Astrocyte (in vitro differentiated cells and primary cell): ENCODE data around the gene SPAST. TPM values are rescaled to one million over a fixed set of nuclear protein-coding genes. Genes with fewer than 3 reads are reported as not detected.
"Not testable (repeated sequence)": the region's sequence is repeated elsewhere in the genome, so short reads cannot be mapped to it uniquely, and the experiment has no call there.

ENCODE experiments used
- DNase-seq: peaks from one replicate; pipeline ENCODE4 v3.0.0-alpha.2; 2010; ENCODE audit warnings: low read depth
- FAIRE-seq: peaks from 2 replicates; lab custom pipeline; 2011; peaks lifted over from hg19 to GRCh38; lab: Jason Lieb, UNC
- H2AFZ ChIP-seq: 2 replicates; pipeline ENCODE4 v1.6.0; 2012; ENCODE audit warnings: low read depth, low read length, inconsistent platforms
- H3K27ac ChIP-seq: 2 replicates; pipeline ENCODE4 v1.5.1; 2011; ENCODE audit warnings: low read depth, low read length, inconsistent platforms
- H3K27me3 ChIP-seq: 2 replicates; pipeline ENCODE4 v1.6.0; 2011; ENCODE audit warnings: low read length, inconsistent platforms; ENCODE audit not compliant: insufficient read depth
- H3K36me3 ChIP-seq: 2 replicates; pipeline ENCODE4 v1.5.1; 2011; ENCODE audit warnings: low read length, inconsistent platforms; ENCODE audit not compliant: insufficient read depth
- H3K4me1 ChIP-seq: 2 replicates; pipeline ENCODE4 v1.5.1; 2011; ENCODE audit warnings: low read length, inconsistent platforms; ENCODE audit not compliant: insufficient read depth
- H3K4me2 ChIP-seq: 2 replicates; pipeline ENCODE4 v1.6.0; 2012; ENCODE audit warnings: low read length, inconsistent platforms
- H3K4me3 ChIP-seq: 2 replicates; pipeline ENCODE4 v1.5.1; 2011; ENCODE audit warnings: low read depth, mild to moderate bottlenecking, low read length, inconsistent platforms; ENCODE audit not compliant: insufficient read depth
- H3K79me2 ChIP-seq: 2 replicates; pipeline ENCODE4 v1.6.0; 2012; ENCODE audit warnings: mild to moderate bottlenecking, low read length, inconsistent platforms; ENCODE audit not compliant: insufficient read depth
- H3K9ac ChIP-seq: 2 replicates; pipeline ENCODE4 v1.6.0; 2012; ENCODE audit warnings: mild to moderate bottlenecking, low read length, inconsistent platforms
- H3K9me3 ChIP-seq: 2 replicates; pipeline ENCODE4 v1.5.1; 2012; ENCODE audit warnings: low read depth, mild to moderate bottlenecking, low read length, inconsistent platforms; ENCODE audit not compliant: insufficient read depth
- H4K20me1 ChIP-seq: 2 replicates; pipeline ENCODE4 v1.6.0; 2012; ENCODE audit warnings: low read length, inconsistent platforms; ENCODE audit not compliant: insufficient read depth
- H3K27ac Mint-ChIP-seq: one replicate; pipeline ENCODE4 v1.8.0; 2021; ENCODE audit warnings: mild to moderate bottlenecking, mixed read lengths; ENCODE audit not compliant: unreplicated experiment
- H3K27me3 Mint-ChIP-seq: one replicate; pipeline ENCODE4 v1.8.0; 2021; ENCODE audit warnings: low read depth, mixed read lengths; ENCODE audit not compliant: unreplicated experiment
- H3K36me3 Mint-ChIP-seq: one replicate; pipeline ENCODE4 v1.8.0; 2021; ENCODE audit warnings: low read depth, mixed read lengths; ENCODE audit not compliant: unreplicated experiment
- H3K4me1 Mint-ChIP-seq: one replicate; pipeline ENCODE4 v1.8.0; 2021; ENCODE audit warnings: low read depth, mixed read lengths; ENCODE audit not compliant: unreplicated experiment
- H3K4me3 Mint-ChIP-seq: one replicate; pipeline ENCODE4 v1.8.0; 2021; ENCODE audit warnings: mild to moderate bottlenecking, moderate library complexity, mixed read lengths; ENCODE audit not compliant: unreplicated experiment
- H3K9me3 Mint-ChIP-seq: one replicate; pipeline ENCODE4 v1.8.0; 2021; ENCODE audit warnings: mild to moderate bottlenecking, mixed read lengths; ENCODE audit not compliant: unreplicated experiment
- EZH2 ChIP-seq: IDR thresholded peaks from 2 replicates; pipeline ENCODE4 v1.6.1; 2012; ENCODE audit warnings: mild to moderate bottlenecking, low read length, inconsistent platforms; ENCODE audit not compliant: insufficient read depth
- total RNA-seq: library from RNA; stranded (reverse); gene quantifications from 2 replicates; pipeline ENCODE4 v1.2.1, GENCODE V29; 2021
- TF ChIP-seq, protein P1 (sequence below): IDR thresholded peaks from 2 replicates; pipeline ENCODE4 v1.5.1; 2011; ENCODE audit warnings: low read depth, mild to moderate bottlenecking, inconsistent platforms, low read length, moderate library complexity; ENCODE audit not compliant: insufficient read depth

The SPAST gene
- total RNA-seq, 1 donor from 2014 or later: 18.0 TPM

DNA sequence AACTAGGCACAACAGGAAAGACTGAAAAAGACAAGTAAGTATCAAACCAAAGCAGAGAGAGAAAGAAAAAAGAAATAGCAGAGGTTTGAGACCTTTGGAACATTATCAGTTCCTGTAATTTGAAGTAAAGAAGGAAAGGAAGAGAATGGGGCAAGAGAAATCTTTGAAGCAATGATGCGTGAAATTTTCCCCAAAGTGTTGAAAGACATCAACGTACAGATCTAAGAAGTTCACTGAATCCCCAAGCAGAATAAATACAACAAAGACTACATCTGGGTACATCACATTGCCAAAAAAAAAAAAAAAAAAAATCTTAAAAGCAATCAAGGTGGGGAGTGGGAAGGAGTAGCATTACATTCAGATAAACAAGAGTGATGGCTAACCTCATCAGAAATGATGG, 96.3 kb downstream of the SPAST start:
- FAIRE-seq (no peak), DNase-seq (no peak)
- no peaks in the 10 kb centered on the region for H3K9me3 Mint-ChIP-seq
- Histone ChIP-seq H3K4me1 (no peaks in the 10 kb centered on the region), H4K20me1 (no peaks in the 10 kb centered on the region), H3K79me2 (peaks cover 3% of the 10 kb centered on the region), H3K9ac (no peak overlapping the region), H3K4me2 (no peak overlapping the region), H3K4me3 (no peak overlapping the region), H3K27ac (no peak overlapping the region), H3K9me3 (no peaks in the 10 kb centered on the region), H3K27me3 (no peaks in the 10 kb centered on the region), H2AFZ (no peak overlapping the region), H3K36me3 (peaks cover 2% of the 10 kb centered on the region)
- TF ChIP-seq EZH2: no peak
- TF ChIP-seq, protein P1, sequence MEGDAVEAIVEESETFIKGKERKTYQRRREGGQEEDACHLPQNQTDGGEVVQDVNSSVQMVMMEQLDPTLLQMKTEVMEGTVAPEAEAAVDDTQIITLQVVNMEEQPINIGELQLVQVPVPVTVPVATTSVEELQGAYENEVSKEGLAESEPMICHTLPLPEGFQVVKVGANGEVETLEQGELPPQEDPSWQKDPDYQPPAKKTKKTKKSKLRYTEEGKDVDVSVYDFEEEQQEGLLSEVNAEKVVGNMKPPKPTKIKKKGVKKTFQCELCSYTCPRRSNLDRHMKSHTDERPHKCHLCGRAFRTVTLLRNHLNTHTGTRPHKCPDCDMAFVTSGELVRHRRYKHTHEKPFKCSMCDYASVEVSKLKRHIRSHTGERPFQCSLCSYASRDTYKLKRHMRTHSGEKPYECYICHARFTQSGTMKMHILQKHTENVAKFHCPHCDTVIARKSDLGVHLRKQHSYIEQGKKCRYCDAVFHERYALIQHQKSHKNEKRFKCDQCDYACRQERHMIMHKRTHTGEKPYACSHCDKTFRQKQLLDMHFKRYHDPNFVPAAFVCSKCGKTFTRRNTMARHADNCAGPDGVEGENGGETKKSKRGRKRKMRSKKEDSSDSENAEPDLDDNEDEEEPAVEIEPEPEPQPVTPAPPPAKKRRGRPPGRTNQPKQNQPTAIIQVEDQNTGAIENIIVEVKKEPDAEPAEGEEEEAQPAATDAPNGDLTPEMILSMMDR: no peak
- H3K27me3 Mint-ChIP-seq: no peaks in the 10 kb centered on the region
- H3K4me1 Mint-ChIP-seq: no peaks in the 10 kb centered on the region
- H3K4me3 Mint-ChIP-seq: no peak overlapping the region
- H3K36me3 Mint-ChIP-seq: no peaks in the 10 kb centered on the region
- no peak overlapping the region for H3K27ac Mint-ChIP-seq

GRCh38 chr2:32161296-32161695, 97.9 kb downstream of the SPAST start:
- H3K27me3 ChIP-seq: no peaks in the 10 kb centered on the region
- peaks cover under 1% of the 10 kb centered on the region for H3K4me1 Mint-ChIP-seq
- H3K4me1 ChIP-seq: no peaks in the 10 kb centered on the region
- no peaks in the 10 kb centered on the region for H3K36me3 Mint-ChIP-seq
- H3K36me3 ChIP-seq: no peaks in the 10 kb centered on the region
- no peak overlapping the region for H3K27ac ChIP-seq
- DNase-seq (no peak), FAIRE-seq (no peak)
- no peak overlapping the region for H3K4me3 Mint-ChIP-seq
- no peaks in the 10 kb centered on the region for H3K27me3 Mint-ChIP-seq
- H3K4me3 ChIP-seq: no peak overlapping the region
- H3K9me3 Mint-ChIP-seq: no peaks in the 10 kb centered on the region
- TF ChIP-seq EZH2: no peak
- TF ChIP-seq, protein P1: no peak
- peaks cover 13% of the 10 kb centered on the region for H3K79me2 ChIP-seq
- H3K9me3 ChIP-seq: no peaks in the 10 kb centered on the region
- H3K4me2 ChIP-seq: no peak overlapping the region
- no peak overlapping the region for H3K9ac ChIP-seq
- H2AFZ ChIP-seq: no peak overlapping the region
- H3K27ac Mint-ChIP-seq: no peak overlapping the region
- no peaks in the 10 kb centered on the region for H4K20me1 ChIP-seq

GRCh38 chr2:32164254-32164653, 100.9 kb downstream of the SPAST start:
- not testable (repeated sequence) for H3K36me3 ChIP-seq, H3K27me3 Mint-ChIP-seq, FAIRE-seq, H3K9me3 ChIP-seq, H3K27ac ChIP-seq, H3K36me3 Mint-ChIP-seq, H4K20me1 ChIP-seq, DNase-seq, H2AFZ ChIP-seq, H3K4me1 Mint-ChIP-seq, H3K4me1 ChIP-seq, H3K27me3 ChIP-seq, H3K27ac Mint-ChIP-seq, H3K9me3 Mint-ChIP-seq
- Histone ChIP-seq H3K4me3 (peak overlapping the region; percentile 96), H3K79me2 (peaks cover 36% of the 10 kb centered on the region), H3K4me2 (peak overlapping the region; percentile 86), H3K9ac (peak overlapping the region; percentile 91)
- H3K4me3 Mint-ChIP-seq: peak overlapping the region; percentile 100

- H4K20me1 ChIP-seq, H3K36me3 ChIP-seq, H3K9me3 ChIP-seq, DNase-seq, H3K36me3 Mint-ChIP-seq, H3K27me3 Mint-ChIP-seq, H3K9me3 Mint-ChIP-seq, H3K4me1 Mint-ChIP-seq, H3K27me3 ChIP-seq, FAIRE-seq, H3K4me1 ChIP-seq: not testable (repeated sequence)
- Histone ChIP-seq H2AFZ (peak overlapping the region; percentile 92), H3K4me3 (peak overlapping the region; percentile 96), H3K27ac (peak overlapping the region; percentile 79), H3K9ac (peak overlapping the region; percentile 91), H3K4me2 (peak overlapping the region; percentile 86), H3K79me2 (peaks cover 41% of the 10 kb centered on the region)
- Mint-ChIP-seq H3K4me3 (peak overlapping the region; percentile 100), H3K27ac (peak overlapping the region; percentile 99)
Observed at GRCh38 chr2:32165027-32165347, 101.6 kb downstream of the SPAST start.
